Measurements from ENCODE around the gene ASIC3.

The ASIC3 gene

GRCh38 chr7:151074817-151075661, 26.7 kb downstream of the ASIC3 start:
- no peak overlapping the region for H3K27ac Mint-ChIP-seq
- H3K4me1 Mint-ChIP-seq = peaks cover 17 to 22% of the 10 kb centered on the region in 2 donors
- ATAC-seq (replicated peaks) = no peak
- peaks cover 37 to 52% of the 10 kb centered on the region in 2 donors for H3K36me3 Mint-ChIP-seq
- H3K9me3 Mint-ChIP-seq = no peaks in the 10 kb centered on the region
- H3K27me3 Mint-ChIP-seq = no peaks in the 10 kb centered on the region
- DNase-seq = no peak
- no peak overlapping the region for H3K4me3 Mint-ChIP-seq

DNA sequence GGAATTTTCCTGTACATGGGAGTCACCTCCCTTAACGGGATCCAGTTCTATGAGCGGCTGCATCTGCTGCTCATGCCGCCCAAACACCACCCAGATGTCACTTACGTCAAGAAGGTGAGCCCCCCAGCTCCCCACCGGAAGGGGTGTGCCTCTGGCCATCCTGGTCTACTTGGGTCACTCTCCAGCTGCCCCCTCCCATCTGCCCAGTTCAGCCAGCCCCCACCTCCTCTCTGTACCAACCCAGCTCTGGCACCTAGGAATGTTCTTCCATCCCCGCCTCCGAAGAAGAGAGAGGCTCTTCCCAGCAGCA, 27.3 kb downstream of the ASIC3 start:
- no peaks in the 10 kb centered on the region for H3K9me3 Mint-ChIP-seq
- H3K4me3 Mint-ChIP-seq = no peak overlapping the region
- H3K27me3 Mint-ChIP-seq = no peaks in the 10 kb centered on the region
- ATAC-seq (replicated peaks) = no peak
- peaks cover 18 to 25% of the 10 kb centered on the region in 2 donors for H3K4me1 Mint-ChIP-seq
- DNase-seq = no peak
- H3K36me3 Mint-ChIP-seq = peaks cover 38 to 47% of the 10 kb centered on the region in 2 donors
- H3K27ac Mint-ChIP-seq = peak overlapping the region; percentile 72

GRCh38 chr7:151075978-151076426, 27.7 kb downstream of the ASIC3 start:
- H3K27ac Mint-ChIP-seq = peak overlapping the region; percentile 72
- no peaks in the 10 kb centered on the region for H3K27me3 Mint-ChIP-seq
- peaks cover 37 to 44% of the 10 kb centered on the region in 2 donors for H3K36me3 Mint-ChIP-seq

GRCh38 chr7:151076863-151077704, 28.8 kb downstream of the ASIC3 start:
- peak overlapping the region in 1 of 2 donors; percentile 11 for H3K4me3 Mint-ChIP-seq
- H3K4me1 Mint-ChIP-seq = peaks cover 22 to 34% of the 10 kb centered on the region in 2 donors
- ATAC-seq (replicated peaks) (no peak), DNase-seq (no peak)
- peaks cover 32 to 36% of the 10 kb centered on the region in 2 donors for H3K36me3 Mint-ChIP-seq
- no peaks in the 10 kb centered on the region for H3K27me3 Mint-ChIP-seq
- no peak overlapping the region for H3K27ac Mint-ChIP-seq
- no peaks in the 10 kb centered on the region for H3K9me3 Mint-ChIP-seq

More at GRCh38 chr7:151075978-151076426, 27.7 kb downstream of the ASIC3 start:
- H3K4me1 Mint-ChIP-seq = peaks cover 18 to 25% of the 10 kb centered on the region in 2 donors
- DNase-seq (no peak), ATAC-seq (replicated peaks) (no peak)
- H3K4me3 Mint-ChIP-seq = no peak overlapping the region
- no peaks in the 10 kb centered on the region for H3K9me3 Mint-ChIP-seq

- Mint-ChIP-seq H3K27me3 (no peaks in the 10 kb centered on the region), H3K36me3 (peaks cover 31 to 35% of the 10 kb centered on the region in 2 donors), H3K4me1 (peaks cover 27 to 41% of the 10 kb centered on the region in 2 donors), H3K27ac (no peak overlapping the region), H3K4me3 (peak overlapping the region; percentile 23 to 53), H3K9me3 (no peaks in the 10 kb centered on the region)
- no peak for ATAC-seq (replicated peaks)
- DNase-seq = no peak
Measured at GRCh38 chr7:151077705-151078232, 29.4 kb downstream of the ASIC3 start.

- H3K9me3 Mint-ChIP-seq = no peaks in the 10 kb centered on the region
- peaks cover 30 to 44% of the 10 kb centered on the region in 2 donors for H3K4me1 Mint-ChIP-seq
- DNase-seq (no peak), ATAC-seq (replicated peaks) (no peak)
- H3K27me3 Mint-ChIP-seq = no peaks in the 10 kb centered on the region
- H3K27ac Mint-ChIP-seq = no peak overlapping the region
- peaks cover 31 to 37% of the 10 kb centered on the region in 2 donors for H3K36me3 Mint-ChIP-seq
- H3K4me3 Mint-ChIP-seq = peak overlapping the region; percentile 91 to 94
Measured at GRCh38 chr7:151078233-151079040, 30.1 kb downstream of the ASIC3 start.

GRCh38 chr7:151079199-151079910, 31.0 kb downstream of the ASIC3 start:
- Mint-ChIP-seq H3K27me3 (peaks cover 0 to under 1% of the 10 kb centered on the region in 2 donors), H3K27ac (peak overlapping the region; percentile 95), H3K9me3 (no peaks in the 10 kb centered on the region), H3K4me3 (peak overlapping the region; percentile 91 to 94), H3K4me1 (peaks cover 30 to 44% of the 10 kb centered on the region in 2 donors), H3K36me3 (peaks cover 25 to 33% of the 10 kb centered on the region in 2 donors)
- DNase-seq (no peak), ATAC-seq (replicated peaks) (no peak)

- Mint-ChIP-seq H3K4me1 (peaks cover 35 to 47% of the 10 kb centered on the region in 2 donors), H3K36me3 (peaks cover 19 to 33% of the 10 kb centered on the region in 2 donors), H3K4me3 (peak overlapping the region; percentile 91 to 94), H3K9me3 (no peaks in the 10 kb centered on the region), H3K27me3 (peaks cover 5 to 8% of the 10 kb centered on the region in 2 donors), H3K27ac (peak overlapping the region; percentile 95)
- DNase-seq = no peak
- ATAC-seq (replicated peaks) = peak; percentile 8 to 15
Measured at GRCh38 chr7:151080067-151080521, 31.8 kb downstream of the ASIC3 start.

GRCh38 chr7:151080522-151081169, 32.3 kb downstream of the ASIC3 start, which contains the start of gene FASTK:
Gene FASTK, minus strand, starts transcription at chr7:151080809. Its CDS starts 43 bp downstream, at chr7:151080766.
- peak; percentile 83 for DNase-seq
- H3K4me1 Mint-ChIP-seq = peaks cover 40 to 52% of the 10 kb centered on the region in 2 donors
- H3K36me3 Mint-ChIP-seq = peaks cover 15 to 29% of the 10 kb centered on the region in 2 donors
- ATAC-seq (replicated peaks) = peak; percentile 86 to 87
- H3K9me3 Mint-ChIP-seq = no peaks in the 10 kb centered on the region
- H3K27me3 Mint-ChIP-seq = peaks cover 11 to 13% of the 10 kb centered on the region in 2 donors
- peak within 1 kb of the TSS; percentile 95 for H3K27ac Mint-ChIP-seq
- peak within 1 kb of the TSS; percentile 91 to 99 for H3K4me3 Mint-ChIP-seq

- no peak for ATAC-seq (replicated peaks)
- Mint-ChIP-seq H3K4me1 (peaks cover 43 to 57% of the 10 kb centered on the region in 2 donors), H3K4me3 (peak overlapping the region; percentile 91 to 99), H3K27me3 (peaks cover 15 to 19% of the 10 kb centered on the region in 2 donors), H3K36me3 (peaks cover 9 to 25% of the 10 kb centered on the region in 2 donors), H3K9me3 (no peaks in the 10 kb centered on the region), H3K27ac (peak overlapping the region; percentile 95)
- no peak for DNase-seq
Measured at GRCh38 chr7:151081170-151082101, 33.1 kb downstream of the ASIC3 start.

DNA sequence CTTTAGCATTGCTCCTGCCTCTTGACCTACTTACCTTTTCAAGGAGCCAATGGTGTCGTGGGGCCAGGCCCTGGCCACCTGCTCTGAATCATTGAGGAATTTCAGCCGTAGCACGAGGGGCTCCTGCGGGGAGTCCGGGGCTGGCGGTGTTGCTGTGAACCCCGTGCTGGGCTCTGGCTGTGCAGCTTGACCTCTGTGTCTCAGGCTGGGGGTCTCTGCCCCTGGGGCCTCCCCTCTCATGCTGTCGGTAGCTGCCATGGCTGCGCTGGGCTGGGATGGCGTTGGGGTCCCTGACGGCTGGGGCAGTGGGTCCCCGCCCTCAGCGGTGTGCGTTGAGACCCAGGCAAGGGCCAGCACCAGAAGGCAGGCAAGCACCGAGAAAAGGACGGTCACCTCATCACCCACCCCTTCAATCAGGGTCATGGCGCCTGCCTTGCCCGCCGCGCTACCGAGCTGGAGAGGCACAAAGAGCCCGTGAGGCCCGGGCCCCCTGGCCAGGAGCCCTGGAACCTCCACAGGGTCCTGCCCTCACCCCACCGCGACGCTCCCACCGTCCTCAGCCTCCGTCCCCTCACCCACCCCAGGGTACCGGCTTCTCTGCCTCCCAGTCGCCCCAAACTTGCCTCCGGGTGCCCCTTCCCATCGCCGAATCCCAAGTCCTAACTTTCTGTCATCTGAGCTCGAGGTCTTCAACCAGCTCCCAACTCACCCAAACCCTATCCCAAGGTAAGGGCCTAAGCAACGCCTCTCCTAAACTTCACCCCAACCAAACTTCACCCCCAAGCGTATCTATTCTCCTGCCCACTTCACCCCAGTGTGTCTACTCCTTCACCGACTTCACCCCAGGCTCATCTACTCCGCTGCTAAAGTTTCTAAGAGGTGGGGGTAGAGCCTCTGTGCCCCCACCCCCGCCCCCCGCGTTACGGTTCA, 34.1 kb downstream of the ASIC3 start:
- Mint-ChIP-seq H3K27ac (peak overlapping the region; percentile 98), H3K4me3 (peak overlapping the region; percentile 91 to 99), H3K4me1 (peaks cover 43 to 63% of the 10 kb centered on the region in 2 donors), H3K27me3 (peaks cover 15 to 24% of the 10 kb centered on the region in 2 donors), H3K9me3 (no peaks in the 10 kb centered on the region), H3K36me3 (peaks cover 9 to 23% of the 10 kb centered on the region in 2 donors)
- ATAC-seq (replicated peaks) (no peak), DNase-seq (no peak)

Data from stimulated activated naive B cell treated with anti-CD40 and anti-IgM and Interleukin-4, amounts not matched to agents 10 μg/mL and 1 μg/mL and 100 μg/mL, for 72 hours (primary cell).